SK-N-SH (cell line): Measurements from ENCODE around the gene HSPA1A. TPM values are rescaled to one million over a fixed set of nuclear protein-coding genes. Genes with fewer than 3 reads are reported as not detected.

Source experiments
- CTCF ChIA-PET: fragments of 300-600, 350-600 bp; formaldehyde crosslinking; extraction: SDS; loops from one replicate; lab custom pipeline; 2021; lab: Yijun Ruan, JAX
- POLR2A ChIA-PET: fragments of 350-600 bp; sonication (Branson Sonifier 250); formaldehyde crosslinking; extraction: SDS; loops from one replicate; lab custom pipeline; 2020; ENCODE audit warnings: antibody characterized with exemption, inconsistent platforms; lab: Yijun Ruan, JAX
- DNase-seq: peaks from one replicate; pipeline ENCODE4 v3.0.0; 2012
- H2AFZ ChIP-seq: fragments of 200-600 bp; sonication (generic); 2 replicates; pipeline ENCODE4 v1.8.1; 2016; ENCODE audit warnings: antibody characterized with exemption, mild to moderate bottlenecking, low read depth
- H3F3A ChIP-seq: fragments of 200-600 bp; sonication (generic); replicated peaks from 2 replicates; pipeline ENCODE3; 2016; ENCODE audit warnings: antibody characterized with exemption, mild to moderate bottlenecking; ENCODE audit not compliant: insufficient read depth
- H3K27ac ChIP-seq, 2 experiments: fragments of 200-500 bp in 1 of 2; fragments of 200-600 bp in 1 of 2; sonication (Bioruptor generic) in 1 of 2; sonication (generic), shearing (Covaris generic) in 1 of 2; 2 replicates each; pipeline versions ENCODE4 v1.5.1 to v1.6.1; 2014 to 2016; ENCODE audit warnings: low read depth in 2 of 2, inconsistent platforms in 1 of 2, low read length in 1 of 2, mild to moderate bottlenecking in 1 of 2, mixed read lengths in 1 of 2
- H3K27me3 ChIP-seq: fragments of 200-600 bp; sonication (generic), shearing (Covaris generic); 2 replicates; pipeline ENCODE4 v1.6.1; 2016; ENCODE audit warnings: mixed run types; ENCODE audit not compliant: insufficient read depth
- H3K36me3 ChIP-seq, 2 experiments: fragments of 200-500 bp in 1 of 2; fragments of 200-600 bp in 1 of 2; sonication (Bioruptor generic) in 1 of 2; sonication (generic) in 1 of 2; replicated peaks in 1 of 2; 2 replicates each; pipeline versions ENCODE3 to v1.5.1; 2014 to 2016; ENCODE audit warnings: low read length in 1 of 2, mild to moderate bottlenecking in 1 of 2; ENCODE audit not compliant: insufficient read depth in 2 of 2, control insufficient read depth in 1 of 2
- H3K4me1 ChIP-seq, 2 experiments: fragments of 200-500 bp in 1 of 2; fragments of 200-600 bp in 1 of 2; sonication (Bioruptor generic) in 1 of 2; sonication (generic), shearing (Covaris generic) in 1 of 2; 2 replicates each; pipeline versions ENCODE4 v1.5.1 to v1.6.1; 2014 to 2016; ENCODE audit warnings: low read depth in 1 of 2, low read length in 1 of 2, mixed run types in 1 of 2; ENCODE audit not compliant: insufficient read depth in 2 of 2, control insufficient read depth in 1 of 2
- H3K4me2 ChIP-seq: fragments of 200-600 bp; sonication (generic), shearing (Covaris generic); 2 replicates; pipeline ENCODE4 v1.6.1; 2017; ENCODE audit warnings: mixed run types
- H3K4me3 ChIP-seq, 2 experiments: fragments of 200-500 bp in 1 of 2; fragments of 200-600 bp in 1 of 2; sonication (Bioruptor generic) in 1 of 2; sonication (generic), shearing (Covaris generic) in 1 of 2; 2 replicates each; pipeline versions ENCODE4 v1.5.1 to v1.8.1; 2014 to 2016; ENCODE audit warnings: low read depth in 2 of 2, inconsistent platforms in 1 of 2, low read length in 1 of 2, mild to moderate bottlenecking in 1 of 2, mixed read lengths in 1 of 2, moderate library complexity in 1 of 2
- H3K79me2 ChIP-seq: fragments of 200-600 bp; sonication (generic); 2 replicates; pipeline ENCODE4 v1.8.1; 2017; ENCODE audit warnings: mild to moderate bottlenecking; ENCODE audit not compliant: insufficient read depth
- H3K9ac ChIP-seq: fragments of 200-600 bp; sonication (generic); 2 replicates; pipeline ENCODE4 v1.6.1; 2017; ENCODE audit warnings: mixed run types
- H3K9me2 ChIP-seq: fragments of 200-600 bp; sonication (generic); 2 replicates; pipeline ENCODE4 v1.6.1; 2017; ENCODE audit warnings: mixed run types
- H3K9me3 ChIP-seq: fragments of 200-600 bp; sonication (generic); 2 replicates; pipeline ENCODE4 v1.6.1; 2017; ENCODE audit warnings: mixed run types, mild to moderate bottlenecking, moderate library complexity
- H4K20me1 ChIP-seq: fragments of 200-600 bp; sonication (generic); 2 replicates; pipeline ENCODE4 v1.6.1; 2017; ENCODE audit warnings: mild to moderate bottlenecking, mixed run types; ENCODE audit not compliant: insufficient read depth
- CHD2 ChIP-seq: fragments of 150-350 bp; IDR thresholded peaks from 2 replicates; pipeline ENCODE4 v1.6.1; 2018; ENCODE audit warnings: low read length; ENCODE audit not compliant: partially characterized antibody
- ELF1 ChIP-seq: IDR thresholded peaks from 2 replicates; pipeline ENCODE4 v1.4.0; 2012
- EP300 ChIP-seq, 2 experiments: IDR thresholded peaks; 2 replicates each; pipeline versions ENCODE4 v1.4.0 to v1.6.1; 2012; ENCODE audit warnings: borderline replicate concordance in 1 of 2, low read depth in 1 of 2, low read length in 1 of 2
- FOXJ3 ChIP-seq: sonication (generic); formaldehyde crosslinking; IDR thresholded peaks from 2 replicates; pipeline ENCODE4 v1.5.1; 2020; ENCODE audit warnings: mild to moderate bottlenecking, missing genetic modification reagents
- FOXM1 ChIP-seq: IDR thresholded peaks from 2 replicates; pipeline ENCODE4 v1.4.0; 2012; ENCODE audit warnings: low read depth, mild to moderate bottlenecking
- GATA2 ChIP-seq: sonication (generic); formaldehyde crosslinking; IDR thresholded peaks from 2 replicates; pipeline ENCODE4 v1.5.0; 2020; ENCODE audit warnings: mild to moderate bottlenecking, missing genetic modification reagents
- JUND ChIP-seq: IDR thresholded peaks from 2 replicates; pipeline ENCODE4 v1.4.0; 2012
- NRF1 ChIP-seq: IDR thresholded peaks from 2 replicates; pipeline ENCODE4 v1.6.1; 2012; ENCODE audit warnings: low read depth, mild to moderate bottlenecking, low read length
- POLR2AphosphoS5 ChIP-seq: IDR thresholded peaks from 2 replicates; pipeline ENCODE4 v1.6.1; 2012; ENCODE audit warnings: low read depth, low read length
- RAD21 ChIP-seq: IDR thresholded peaks from 2 replicates; pipeline ENCODE4 v1.6.1; 2012; ENCODE audit warnings: mild to moderate bottlenecking, low read length
- REST ChIP-seq: IDR thresholded peaks from 2 replicates; pipeline ENCODE4 v1.6.1; 2012; ENCODE audit warnings: mild to moderate bottlenecking, low read depth, low read length, moderate library complexity
- RXRA ChIP-seq: IDR thresholded peaks from 2 replicates; pipeline ENCODE4 v1.4.0; 2012; ENCODE audit warnings: low read depth, mild to moderate bottlenecking, borderline replicate concordance
- TAF1 ChIP-seq: IDR thresholded peaks from 2 replicates; pipeline ENCODE4 v1.6.1; 2012; ENCODE audit warnings: low read depth, mild to moderate bottlenecking, low read length, moderate library complexity, borderline replicate concordance
- USF2 ChIP-seq: fragments of 150-350 bp; IDR thresholded peaks from 2 replicates; pipeline ENCODE4 v1.6.1; 2017; ENCODE audit warnings: antibody characterized with exemption, low read length, low read depth, borderline replicate concordance
- WGBS: methylation state at CpG from one replicate; pipeline ENCODE4 v1.1.6; 2017; ENCODE audit warnings: low lambda C conversion rate; 5-methylcytosine and 5-hydroxymethylcytosine counted together
- polyA plus RNA-seq, 3 experiments: library from polyadenylated mRNA; depleted of rRNA; stranded (reverse); fragments of >200 nt; gene quantifications; 2 replicates each; pipeline ENCODE4 v1.2.3, GENCODE V29; 2012
- TF ChIP-seq, protein P1 (sequence below): fragments of 200-600 bp; sonication (generic); IDR thresholded peaks from 2 replicates; pipeline ENCODE4 v1.6.1; 2017; ENCODE audit warnings: antibody characterized with exemption, mild to moderate bottlenecking, moderate library complexity

Gene HSPA1A
- polyA plus RNA-seq, 1 of the 3 experiments (the other 2 are of a cell fraction) = 119 TPM

GRCh38 chr6:31767096-31767645, 48.2 kb upstream of the HSPA1A start:
- TF ChIP-seq FOXJ3 (no peak), GATA2 (CRISPR knock-in tag) (no peak), RAD21 (no peak), REST (no peak), EP300 (IDR thresholded peaks at IDR 0.05; ENCODE audit: borderline replicate concordance in 1 of 2, low read depth in 1 of 2, low read length in 1 of 2) (no peak), RXRA (no peak), USF2 (no peak), CHD2 (no peak), ELF1 (no peak), TAF1 (no peak), FOXM1 (no peak), POLR2AphosphoS5 (no peak), NRF1 (no peak), JUND (no peak)
- TF ChIP-seq, protein P1, sequence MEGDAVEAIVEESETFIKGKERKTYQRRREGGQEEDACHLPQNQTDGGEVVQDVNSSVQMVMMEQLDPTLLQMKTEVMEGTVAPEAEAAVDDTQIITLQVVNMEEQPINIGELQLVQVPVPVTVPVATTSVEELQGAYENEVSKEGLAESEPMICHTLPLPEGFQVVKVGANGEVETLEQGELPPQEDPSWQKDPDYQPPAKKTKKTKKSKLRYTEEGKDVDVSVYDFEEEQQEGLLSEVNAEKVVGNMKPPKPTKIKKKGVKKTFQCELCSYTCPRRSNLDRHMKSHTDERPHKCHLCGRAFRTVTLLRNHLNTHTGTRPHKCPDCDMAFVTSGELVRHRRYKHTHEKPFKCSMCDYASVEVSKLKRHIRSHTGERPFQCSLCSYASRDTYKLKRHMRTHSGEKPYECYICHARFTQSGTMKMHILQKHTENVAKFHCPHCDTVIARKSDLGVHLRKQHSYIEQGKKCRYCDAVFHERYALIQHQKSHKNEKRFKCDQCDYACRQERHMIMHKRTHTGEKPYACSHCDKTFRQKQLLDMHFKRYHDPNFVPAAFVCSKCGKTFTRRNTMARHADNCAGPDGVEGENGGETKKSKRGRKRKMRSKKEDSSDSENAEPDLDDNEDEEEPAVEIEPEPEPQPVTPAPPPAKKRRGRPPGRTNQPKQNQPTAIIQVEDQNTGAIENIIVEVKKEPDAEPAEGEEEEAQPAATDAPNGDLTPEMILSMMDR = no peak
- TF ChIP-seq, all 33 proteins: peak for 0
- DNase-seq = no peak
- Histone ChIP-seq H3K4me3 (no peak overlapping the region), H3K79me2 (no peaks in the 10 kb centered on the region), H3F3A (peaks cover 2% of the 10 kb centered on the region), H4K20me1 (no peaks in the 10 kb centered on the region), H3K9me3 (no peaks in the 10 kb centered on the region), H3K27me3 (no peaks in the 10 kb centered on the region), H3K4me1 (peaks cover 0 to 8% of the 10 kb centered on the region in 2 experiments; a peak in 1 of 4 replicates), H2AFZ (no peak overlapping the region), H3K4me2 (no peak overlapping the region), H3K36me3 (no peaks in the 10 kb centered on the region), H3K9me2 (no peaks in the 10 kb centered on the region), H3K9ac (no peak overlapping the region), H3K27ac (no peak overlapping the region)
- POLR2A ChIA-PET = interaction anchor here (1.2 kb wide), 1 partner anchor 38 kb away, joined by 5 read pairs; the partner anchor contains the start of gene DDAH2
- 94% methylated on average over 6 of the region's 6 CpGs for WGBS
- CTCF ChIA-PET = interaction anchor here (1.0 to 2.3 kb wide), 3 partner anchors 10 to 329 kb away, joined by 3 to 12 read pairs (median 3); partner anchors contain the start of gene VWA7
